ENCODE measurements around the gene KLF15.

The KLF15 gene

GRCh38 chr3:126391631-126392030 lies 34.4 kb upstream of the KLF15 start:
- no peaks in the 10 kb centered on the region for H3K36me3 ChIP-seq (ENCODE audit: control insufficient read depth, insufficient read depth, low read length)
- no peak for DNase-seq (ENCODE audit: extremely low read depth, insufficient read length)
- no peak for TF ChIP-seq CTCF (IDR thresholded peaks at IDR 0.05; ENCODE audit: insufficient read depth, low read length, poor library complexity, severe bottlenecking)
- H3K4me3 ChIP-seq (replicated peaks; ENCODE audit: low read depth, low read length), result no peak overlapping the region
- no peaks in the 10 kb centered on the region for H3K27me3 ChIP-seq (replicated peaks; ENCODE audit: control insufficient read depth, insufficient read depth, low read length)

GRCh38 chr3:126390751-126391150 lies 33.5 kb upstream of the KLF15 start:
- DNase-seq (ENCODE audit: extremely low read depth, insufficient read length), result no peak
- no peak overlapping the region for H3K4me3 ChIP-seq (replicated peaks; ENCODE audit: low read depth, low read length)
- TF ChIP-seq CTCF (IDR thresholded peaks at IDR 0.05; ENCODE audit: insufficient read depth, low read length, poor library complexity, severe bottlenecking), result no peak
- no peaks in the 10 kb centered on the region for H3K36me3 ChIP-seq (ENCODE audit: control insufficient read depth, insufficient read depth, low read length)
- H3K27me3 ChIP-seq (replicated peaks; ENCODE audit: control insufficient read depth, insufficient read depth, low read length), result no peaks in the 10 kb centered on the region

GRCh38 chr3:126390201-126390600 lies 33.0 kb upstream of the KLF15 start:
- Histone ChIP-seq H3K4me3 (replicated peaks; ENCODE audit: low read depth, low read length) (no peak overlapping the region), H3K36me3 (ENCODE audit: control insufficient read depth, insufficient read depth, low read length) (no peaks in the 10 kb centered on the region), H3K27me3 (replicated peaks; ENCODE audit: control insufficient read depth, insufficient read depth, low read length) (no peaks in the 10 kb centered on the region)
- no peak for DNase-seq (ENCODE audit: extremely low read depth, insufficient read length)
- TF ChIP-seq CTCF (IDR thresholded peaks at IDR 0.05; ENCODE audit: insufficient read depth, low read length, poor library complexity, severe bottlenecking), result no peak

- Histone ChIP-seq H3K36me3 (ENCODE audit: control insufficient read depth, insufficient read depth, low read length) (no peaks in the 10 kb centered on the region), H3K27me3 (replicated peaks; ENCODE audit: control insufficient read depth, insufficient read depth, low read length) (no peaks in the 10 kb centered on the region), H3K4me3 (replicated peaks; ENCODE audit: low read depth, low read length) (no peak overlapping the region)
- TF ChIP-seq CTCF (IDR thresholded peaks at IDR 0.05; ENCODE audit: insufficient read depth, low read length, poor library complexity, severe bottlenecking), result no peak
- DNase-seq (ENCODE audit: extremely low read depth, insufficient read length), result no peak
Observed at GRCh38 chr3:126389794-126390146, 32.6 kb upstream of the KLF15 start.

- H3K4me3 ChIP-seq (replicated peaks; ENCODE audit: low read depth, low read length), result no peak overlapping the region
- no peaks in the 10 kb centered on the region for H3K27me3 ChIP-seq (replicated peaks; ENCODE audit: control insufficient read depth, insufficient read depth, low read length)
- peak; percentile 81 for DNase-seq (ENCODE audit: extremely low read depth, insufficient read length)
- peak; percentile 59 for TF ChIP-seq CTCF (IDR thresholded peaks at IDR 0.05; ENCODE audit: insufficient read depth, low read length, poor library complexity, severe bottlenecking)
- H3K36me3 ChIP-seq (ENCODE audit: control insufficient read depth, insufficient read depth, low read length), result no peaks in the 10 kb centered on the region
Observed at GRCh38 chr3:126389112-126389793, 32.0 kb upstream of the KLF15 start.

GRCh38 chr3:126381966-126382365 lies 24.8 kb upstream of the KLF15 start:
- no peak for TF ChIP-seq CTCF (IDR thresholded peaks at IDR 0.05; ENCODE audit: insufficient read depth, low read length, poor library complexity, severe bottlenecking)
- Histone ChIP-seq H3K4me3 (replicated peaks; ENCODE audit: low read depth, low read length) (no peak overlapping the region), H3K27me3 (replicated peaks; ENCODE audit: control insufficient read depth, insufficient read depth, low read length) (no peaks in the 10 kb centered on the region; the same call in 1 of the 2 replicates), H3K36me3 (ENCODE audit: control insufficient read depth, insufficient read depth, low read length) (no peaks in the 10 kb centered on the region)
- no peak for DNase-seq (ENCODE audit: extremely low read depth, insufficient read length)
